Osteocyte (in vitro differentiated cells): ENCODE results near the gene NPB. TPM values are rescaled to one million over a fixed set of nuclear protein-coding genes. Genes with fewer than 3 reads are reported as not detected.

Experiments used
- DNase-seq: peaks from one replicate; pipeline ENCODE4 v3.0.0; 2021; ENCODE audit warnings: mixed read lengths; ENCODE audit not compliant: unreplicated experiment; ENCODE audit errors: extremely low spot score
- H3K27ac Mint-ChIP-seq: one replicate; pipeline ENCODE4 v1.8.0; 2021; ENCODE audit warnings: mild to moderate bottlenecking, mixed read lengths; ENCODE audit not compliant: unreplicated experiment
- H3K27me3 Mint-ChIP-seq: one replicate; pipeline ENCODE4 v1.8.0; 2021; ENCODE audit warnings: mixed read lengths; ENCODE audit not compliant: unreplicated experiment
- H3K36me3 Mint-ChIP-seq: one replicate; pipeline ENCODE4 v1.8.0; 2021; ENCODE audit warnings: mixed read lengths; ENCODE audit not compliant: unreplicated experiment
- H3K4me1 Mint-ChIP-seq: one replicate; pipeline ENCODE4 v1.8.0; 2021; ENCODE audit warnings: mixed read lengths; ENCODE audit not compliant: unreplicated experiment
- H3K4me3 Mint-ChIP-seq: one replicate; pipeline ENCODE4 v1.8.0; 2021; ENCODE audit warnings: mild to moderate bottlenecking, moderate library complexity, mixed read lengths; ENCODE audit not compliant: unreplicated experiment
- H3K9me3 Mint-ChIP-seq: one replicate; pipeline ENCODE4 v1.8.0; 2021; ENCODE audit warnings: mixed read lengths; ENCODE audit not compliant: unreplicated experiment
- CTCF ChIP-seq: fragments of 200-600 bp; sonication (generic); IDR thresholded peaks from 2 replicates; pipeline ENCODE4 v1.5.0; 2021; ENCODE audit warnings: antibody characterized with exemption, mild to moderate bottlenecking, moderate library complexity
- total RNA-seq: library from RNA; stranded (reverse); gene quantifications from 2 replicates; pipeline ENCODE4 v1.2.1, GENCODE V29; 2021

The NPB gene
- total RNA-seq, 1 donor from 2014 or later: 0.56 TPM

GRCh38 chr17:81910840-81911276, 8.8 kb downstream of the NPB start:
- H3K27me3 Mint-ChIP-seq: no peaks in the 10 kb centered on the region
- peaks cover 18% of the 10 kb centered on the region for H3K36me3 Mint-ChIP-seq
- no peaks in the 10 kb centered on the region for H3K9me3 Mint-ChIP-seq
- DNase-seq: no peak
- no peak for TF ChIP-seq CTCF
- H3K27ac Mint-ChIP-seq: no peak overlapping the region
- peaks cover 9% of the 10 kb centered on the region for H3K4me1 Mint-ChIP-seq
- H3K4me3 Mint-ChIP-seq: peak overlapping the region; percentile 78

- Mint-ChIP-seq H3K4me3 (peak within 1 kb of the TSS; percentile 78), H3K27ac (peak within 1 kb of the TSS; percentile 27), H3K4me1 (peaks cover 9% of the 10 kb centered on the region), H3K36me3 (peaks cover 18% of the 10 kb centered on the region), H3K27me3 (no peaks in the 10 kb centered on the region), H3K9me3 (no peaks in the 10 kb centered on the region)
- DNase-seq: peak; percentile 96
- TF ChIP-seq CTCF: no peak
Measured at GRCh38 chr17:81911277-81911961, 9.4 kb downstream of the NPB start, which contains the start of gene PCYT2. TSS of gene PCYT2 (minus strand) at chr17:81911399. CDS start at chr17:81911355, 44 bp downstream.

- Mint-ChIP-seq H3K4me3 (peak overlapping the region; percentile 22), H3K4me1 (peaks cover 13% of the 10 kb centered on the region), H3K27ac (no peak overlapping the region), H3K36me3 (peaks cover 18% of the 10 kb centered on the region), H3K9me3 (no peaks in the 10 kb centered on the region), H3K27me3 (no peaks in the 10 kb centered on the region)
- no peak for DNase-seq
- no peak for TF ChIP-seq CTCF
Measured at GRCh38 chr17:81911969-81912368, 9.9 kb downstream of the NPB start.

- Mint-ChIP-seq H3K36me3 (peaks cover 18% of the 10 kb centered on the region), H3K27me3 (no peaks in the 10 kb centered on the region), H3K4me1 (peaks cover 18% of the 10 kb centered on the region), H3K27ac (no peak overlapping the region), H3K4me3 (peak overlapping the region; percentile 22), H3K9me3 (no peaks in the 10 kb centered on the region)
- DNase-seq: no peak
- TF ChIP-seq CTCF: no peak
Measured at GRCh38 chr17:81912441-81913309, 10.6 kb downstream of the NPB start.
